GM06990 (cell line): ENCODE results near the gene THEM4.
"Not testable (repeated sequence)": the region's sequence is repeated elsewhere in the genome, so short reads cannot be mapped to it uniquely, and the experiment has no call there.

Source experiments
- DNase-seq: peaks from one replicate; pipeline ENCODE4 v3.0.0-alpha.2; 2011; ENCODE audit not compliant: insufficient read length; ENCODE audit errors: extremely low read depth
- H3K27me3 ChIP-seq: replicated peaks from 2 replicates; pipeline ENCODE4 v1.6.0; 2011; ENCODE audit warnings: low read length; ENCODE audit not compliant: control insufficient read depth, insufficient read depth
- H3K36me3 ChIP-seq: 2 replicates; pipeline ENCODE4 v1.5.1; 2011; ENCODE audit warnings: low read length; ENCODE audit not compliant: control insufficient read depth, insufficient read depth
- H3K4me3 ChIP-seq: replicated peaks from 2 replicates; pipeline ENCODE4 v1.5.1; 2011; ENCODE audit warnings: low read depth, mild to moderate bottlenecking, control low read depth, low read length
- TF ChIP-seq, protein P1 (sequence below): IDR thresholded peaks from 2 replicates; pipeline ENCODE4 v1.5.1; 2011; ENCODE audit warnings: low read length, control low read depth, mild to moderate bottlenecking, inconsistent platforms; ENCODE audit not compliant: insufficient read depth, poor library complexity, severe bottlenecking

THEM4 gene

GRCh38 chr1:151859891-151860293 is 49.4 kb downstream of the THEM4 start:
- no peaks in the 10 kb centered on the region; the same call in none of the 2 replicates for H3K27me3 ChIP-seq
- TF ChIP-seq, protein P1, sequence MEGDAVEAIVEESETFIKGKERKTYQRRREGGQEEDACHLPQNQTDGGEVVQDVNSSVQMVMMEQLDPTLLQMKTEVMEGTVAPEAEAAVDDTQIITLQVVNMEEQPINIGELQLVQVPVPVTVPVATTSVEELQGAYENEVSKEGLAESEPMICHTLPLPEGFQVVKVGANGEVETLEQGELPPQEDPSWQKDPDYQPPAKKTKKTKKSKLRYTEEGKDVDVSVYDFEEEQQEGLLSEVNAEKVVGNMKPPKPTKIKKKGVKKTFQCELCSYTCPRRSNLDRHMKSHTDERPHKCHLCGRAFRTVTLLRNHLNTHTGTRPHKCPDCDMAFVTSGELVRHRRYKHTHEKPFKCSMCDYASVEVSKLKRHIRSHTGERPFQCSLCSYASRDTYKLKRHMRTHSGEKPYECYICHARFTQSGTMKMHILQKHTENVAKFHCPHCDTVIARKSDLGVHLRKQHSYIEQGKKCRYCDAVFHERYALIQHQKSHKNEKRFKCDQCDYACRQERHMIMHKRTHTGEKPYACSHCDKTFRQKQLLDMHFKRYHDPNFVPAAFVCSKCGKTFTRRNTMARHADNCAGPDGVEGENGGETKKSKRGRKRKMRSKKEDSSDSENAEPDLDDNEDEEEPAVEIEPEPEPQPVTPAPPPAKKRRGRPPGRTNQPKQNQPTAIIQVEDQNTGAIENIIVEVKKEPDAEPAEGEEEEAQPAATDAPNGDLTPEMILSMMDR = no peak

DNA sequence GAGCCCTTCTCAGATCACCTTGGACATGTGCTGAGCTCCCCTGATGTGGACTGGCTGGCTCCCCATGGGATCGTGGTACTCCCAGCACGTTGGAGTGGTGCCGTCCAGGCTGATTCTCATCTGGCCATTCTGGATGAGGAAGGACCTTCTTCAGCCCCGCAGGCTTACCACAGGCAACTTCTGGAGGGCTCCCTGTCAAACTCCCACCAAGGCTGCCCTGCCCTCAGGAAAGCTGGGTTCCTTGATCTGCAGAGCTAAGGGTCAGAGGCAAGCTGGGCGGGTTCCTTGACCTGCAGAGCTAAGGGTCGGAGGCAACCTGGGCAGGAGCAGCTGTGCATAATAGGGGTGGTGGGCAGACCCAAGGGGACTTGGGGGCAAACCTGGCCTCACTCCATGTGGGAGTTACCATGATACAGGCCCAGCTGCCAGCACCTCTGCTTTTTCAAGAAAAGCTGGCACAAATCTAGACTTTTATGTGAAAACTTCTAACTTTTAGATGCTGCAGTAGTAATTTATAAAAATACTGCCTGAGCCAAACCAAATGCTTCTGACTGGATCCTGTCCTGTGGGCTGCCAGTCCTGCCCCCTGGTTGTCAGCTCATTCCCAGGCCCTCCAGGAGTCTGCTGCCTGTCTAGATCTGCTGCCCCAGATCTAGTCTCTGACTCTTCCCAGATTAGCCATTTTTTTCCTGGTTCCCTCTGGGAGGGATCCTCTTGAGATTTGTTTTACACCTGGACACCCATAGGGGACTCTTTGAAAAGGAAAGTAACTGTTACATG is 50.2 kb downstream of the THEM4 start:
- Histone ChIP-seq H3K36me3 (no peaks in the 10 kb centered on the region), H3K27me3 (no peaks in the 10 kb centered on the region), H3K4me3 (no peak overlapping the region)
- DNase-seq = no peak
- TF ChIP-seq, protein P1 = no peak

More at GRCh38 chr1:151859891-151860293, 49.4 kb downstream of the THEM4 start:
- Histone ChIP-seq H3K36me3 (no peaks in the 10 kb centered on the region), H3K4me3 (no peak overlapping the region)
- DNase-seq = no peak

DNA sequence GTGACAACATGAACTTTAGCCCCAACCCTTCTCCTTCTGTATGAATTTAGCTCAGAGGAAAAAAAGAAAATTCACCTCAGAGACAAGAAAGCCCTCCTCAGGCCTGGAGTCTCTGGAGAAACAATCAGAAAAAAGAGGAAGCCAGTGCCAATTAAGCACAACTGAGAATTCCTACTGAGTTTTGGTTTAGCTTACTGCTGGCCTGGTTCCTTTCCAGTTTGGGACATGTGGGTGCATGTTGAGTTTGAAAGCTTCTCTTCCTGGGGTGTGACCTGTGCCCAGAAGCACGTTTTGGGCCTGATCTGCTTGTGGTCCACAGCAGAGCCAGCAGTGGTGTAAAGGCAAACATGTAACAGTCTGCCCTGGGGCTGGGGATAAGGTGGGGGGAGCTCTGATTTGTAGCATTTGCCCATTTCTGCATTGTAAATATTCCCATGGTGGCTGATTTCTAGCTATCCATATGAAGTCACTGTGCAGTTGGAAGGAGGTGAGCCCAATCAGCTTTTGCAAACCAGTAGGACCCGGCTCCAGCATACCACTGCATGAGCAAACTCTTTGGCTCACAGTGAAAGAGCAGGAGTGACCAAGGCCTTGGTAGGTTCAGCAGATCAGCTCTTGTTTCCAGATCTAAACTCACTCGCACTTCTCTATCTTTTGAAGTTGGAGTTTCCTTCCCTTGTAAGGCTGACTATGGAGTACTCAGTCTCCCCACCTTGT is 51.1 kb downstream of the THEM4 start:
- DNase-seq = no peak
- Histone ChIP-seq H3K4me3 (no peak overlapping the region), H3K27me3 (no peaks in the 10 kb centered on the region), H3K36me3 (no peaks in the 10 kb centered on the region)
- TF ChIP-seq, protein P1 = no peak

GRCh38 chr1:151855933-151856332 is 53.4 kb downstream of the THEM4 start:
- H3K27me3 ChIP-seq = no peaks in the 10 kb centered on the region
- TF ChIP-seq, protein P1 = no peak
- no peaks in the 10 kb centered on the region for H3K36me3 ChIP-seq
- no peak for DNase-seq
- no peak overlapping the region for H3K4me3 ChIP-seq

DNA sequence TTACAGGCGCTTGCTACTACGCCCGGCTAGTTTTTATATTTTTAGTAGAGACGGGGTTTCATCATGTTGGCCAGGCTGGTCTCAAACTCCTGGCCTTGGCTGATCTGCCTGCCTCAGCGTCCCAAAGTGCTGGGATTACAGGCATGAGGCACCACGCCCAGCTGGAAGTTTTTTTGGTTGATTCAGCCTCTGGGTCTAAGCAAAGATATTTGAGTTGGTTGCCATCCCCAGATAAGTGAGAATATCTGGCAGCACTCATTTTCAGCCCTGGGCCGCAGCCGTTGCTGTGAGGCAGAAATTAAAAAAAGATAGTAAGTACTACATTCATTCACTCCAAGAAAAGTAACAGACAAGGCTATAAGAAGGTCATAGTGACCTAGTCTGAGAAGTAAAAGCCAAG is 53.8 kb downstream of the THEM4 start:
- H3K4me3 ChIP-seq, H3K27me3 ChIP-seq, H3K36me3 ChIP-seq, DNase-seq: not testable (repeated sequence)

GRCh38 chr1:151854658-151855057 is 54.7 kb downstream of the THEM4 start:
- H3K4me3 ChIP-seq = no peak overlapping the region
- no peaks in the 10 kb centered on the region for H3K36me3 ChIP-seq
- no peak for DNase-seq
- TF ChIP-seq, protein P1 = no peak
- no peaks in the 10 kb centered on the region for H3K27me3 ChIP-seq
